Measurements from ENCODE around the gene TMEM125.

Gene TMEM125

DNA sequence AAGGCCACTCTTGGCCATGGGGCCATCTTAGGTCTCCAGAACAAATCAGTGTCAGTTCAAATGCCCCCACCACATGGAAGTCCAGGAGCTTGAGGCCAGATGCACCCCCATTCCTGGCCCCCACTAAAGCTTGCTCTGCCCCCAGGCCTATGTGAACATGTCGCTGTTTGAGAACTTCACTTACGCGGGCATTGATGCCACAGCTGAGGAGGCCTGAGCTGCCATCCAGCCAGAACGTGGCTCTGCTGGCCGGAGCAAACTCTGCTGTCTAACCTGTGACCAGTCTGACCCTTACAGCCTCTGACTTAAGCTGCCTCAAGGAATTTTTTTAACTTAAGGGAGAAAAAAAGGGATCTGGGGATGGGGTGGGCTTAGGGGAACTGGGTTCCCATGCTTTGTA, 52.7 kb downstream of the TMEM125 start:
- Mint-ChIP-seq H3K27ac (no peak overlapping the region), H3K27me3 (no peaks in the 10 kb centered on the region), H3K36me3 (peaks cover 2 to 11% of the 10 kb centered on the region in 2 donors), H3K4me1 (peaks cover 6% of the 10 kb centered on the region in 2 donors), H3K4me3 (no peak overlapping the region), H3K9me3 (peaks cover 7 to 9% of the 10 kb centered on the region in 2 donors)
- DNase-seq = no peak
- ATAC-seq (replicated peaks) = no peak
